A549 (cell line): ENCODE measurements around the gene EBF3.

Experiments used
- POLR2A ChIP-seq: IDR thresholded peaks from 2 replicates; pipeline ENCODE4 v1.6.1; 2012; ENCODE audit warnings: mild to moderate bottlenecking, low read length
- RNF2 ChIP-seq: fragments of 200-600 bp; sonication (generic); IDR thresholded peaks from 2 replicates; pipeline ENCODE4 v1.6.1; 2016; ENCODE audit warnings: low read depth, mild to moderate bottlenecking, antibody characterized with exemption, moderate library complexity, borderline replicate concordance
- SREBF2 ChIP-seq: fragments of 450-650 bp; IDR thresholded peaks from 2 replicates; pipeline ENCODE4 v1.6.1; 2014; ENCODE audit warnings: mild to moderate bottlenecking, moderate library complexity
- TP53 ChIP-seq: fragments of 250-450 bp; sonication (Bioruptor Pico); IDR thresholded peaks from 2 replicates; pipeline ENCODE4 v1.5.0; 2021; ENCODE audit warnings: mild to moderate bottlenecking, moderate library complexity
- TF ChIP-seq, protein P1 (sequence below): fragments of 200-600 bp; sonication (generic); IDR thresholded peaks from 2 replicates; pipeline ENCODE4 v1.6.1; 2016; ENCODE audit warnings: antibody characterized with exemption, mild to moderate bottlenecking, moderate library complexity
- TF ChIP-seq, protein P2 (sequence below): fragments of >200 bp; sonication (Bioruptor Twin); formaldehyde crosslinking; IDR thresholded peaks from 3 replicates; pipeline ENCODE4 v1.5.1; 2016

DNA sequence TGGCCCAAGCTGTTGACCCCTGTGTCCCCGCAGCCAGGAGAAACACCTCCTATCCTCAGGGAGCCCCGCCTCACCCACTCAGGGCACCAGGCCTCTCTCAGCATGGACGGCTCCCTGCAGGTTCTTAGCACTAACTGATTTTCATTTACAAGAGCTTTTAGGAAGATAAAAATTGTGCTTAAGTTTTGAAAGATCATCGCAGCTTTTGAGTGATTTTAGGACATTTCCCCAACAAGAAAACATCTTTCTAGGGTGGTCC lies 22.1 kb downstream of the EBF3 start:
- TF ChIP-seq SREBF2: no peak
- TF ChIP-seq, protein P1, sequence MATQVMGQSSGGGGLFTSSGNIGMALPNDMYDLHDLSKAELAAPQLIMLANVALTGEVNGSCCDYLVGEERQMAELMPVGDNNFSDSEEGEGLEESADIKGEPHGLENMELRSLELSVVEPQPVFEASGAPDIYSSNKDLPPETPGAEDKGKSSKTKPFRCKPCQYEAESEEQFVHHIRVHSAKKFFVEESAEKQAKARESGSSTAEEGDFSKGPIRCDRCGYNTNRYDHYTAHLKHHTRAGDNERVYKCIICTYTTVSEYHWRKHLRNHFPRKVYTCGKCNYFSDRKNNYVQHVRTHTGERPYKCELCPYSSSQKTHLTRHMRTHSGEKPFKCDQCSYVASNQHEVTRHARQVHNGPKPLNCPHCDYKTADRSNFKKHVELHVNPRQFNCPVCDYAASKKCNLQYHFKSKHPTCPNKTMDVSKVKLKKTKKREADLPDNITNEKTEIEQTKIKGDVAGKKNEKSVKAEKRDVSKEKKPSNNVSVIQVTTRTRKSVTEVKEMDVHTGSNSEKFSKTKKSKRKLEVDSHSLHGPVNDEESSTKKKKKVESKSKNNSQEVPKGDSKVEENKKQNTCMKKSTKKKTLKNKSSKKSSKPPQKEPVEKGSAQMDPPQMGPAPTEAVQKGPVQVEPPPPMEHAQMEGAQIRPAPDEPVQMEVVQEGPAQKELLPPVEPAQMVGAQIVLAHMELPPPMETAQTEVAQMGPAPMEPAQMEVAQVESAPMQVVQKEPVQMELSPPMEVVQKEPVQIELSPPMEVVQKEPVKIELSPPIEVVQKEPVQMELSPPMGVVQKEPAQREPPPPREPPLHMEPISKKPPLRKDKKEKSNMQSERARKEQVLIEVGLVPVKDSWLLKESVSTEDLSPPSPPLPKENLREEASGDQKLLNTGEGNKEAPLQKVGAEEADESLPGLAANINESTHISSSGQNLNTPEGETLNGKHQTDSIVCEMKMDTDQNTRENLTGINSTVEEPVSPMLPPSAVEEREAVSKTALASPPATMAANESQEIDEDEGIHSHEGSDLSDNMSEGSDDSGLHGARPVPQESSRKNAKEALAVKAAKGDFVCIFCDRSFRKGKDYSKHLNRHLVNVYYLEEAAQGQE: no peak
- no peak for TF ChIP-seq POLR2A
- TF ChIP-seq, protein P2, sequence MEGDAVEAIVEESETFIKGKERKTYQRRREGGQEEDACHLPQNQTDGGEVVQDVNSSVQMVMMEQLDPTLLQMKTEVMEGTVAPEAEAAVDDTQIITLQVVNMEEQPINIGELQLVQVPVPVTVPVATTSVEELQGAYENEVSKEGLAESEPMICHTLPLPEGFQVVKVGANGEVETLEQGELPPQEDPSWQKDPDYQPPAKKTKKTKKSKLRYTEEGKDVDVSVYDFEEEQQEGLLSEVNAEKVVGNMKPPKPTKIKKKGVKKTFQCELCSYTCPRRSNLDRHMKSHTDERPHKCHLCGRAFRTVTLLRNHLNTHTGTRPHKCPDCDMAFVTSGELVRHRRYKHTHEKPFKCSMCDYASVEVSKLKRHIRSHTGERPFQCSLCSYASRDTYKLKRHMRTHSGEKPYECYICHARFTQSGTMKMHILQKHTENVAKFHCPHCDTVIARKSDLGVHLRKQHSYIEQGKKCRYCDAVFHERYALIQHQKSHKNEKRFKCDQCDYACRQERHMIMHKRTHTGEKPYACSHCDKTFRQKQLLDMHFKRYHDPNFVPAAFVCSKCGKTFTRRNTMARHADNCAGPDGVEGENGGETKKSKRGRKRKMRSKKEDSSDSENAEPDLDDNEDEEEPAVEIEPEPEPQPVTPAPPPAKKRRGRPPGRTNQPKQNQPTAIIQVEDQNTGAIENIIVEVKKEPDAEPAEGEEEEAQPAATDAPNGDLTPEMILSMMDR: no peak
- TF ChIP-seq RNF2: no peak
- TF ChIP-seq TP53 (CRISPR knock-in tag): no peak
